PC-9 (cell line): Measurements from ENCODE around the gene TEX47. TPM values are rescaled to one million over a fixed set of nuclear protein-coding genes. Genes with fewer than 3 reads are reported as not detected.

Experiments
- BruUV-seq: library from RNA; stranded (reverse); fragments of 400-500 nt; replicated peaks from 2 replicates; lab custom pipeline; 2021; lab: Mats Ljungman, UMichigan
- CTCF ChIA-PET: fragments of 300-600 bp; sonication (Branson Sonifier 250); formaldehyde crosslinking; loops from one replicate; lab custom pipeline; 2022; ENCODE audit warnings: antibody characterized with exemption; lab: Charles Lee
- POLR2A ChIA-PET: fragments of 300-600 bp; sonication (Branson Sonifier 250); formaldehyde crosslinking; loops from one replicate; lab custom pipeline; 2022; ENCODE audit warnings: antibody characterized with exemption; ENCODE audit not compliant: unreplicated experiment; lab: Charles Lee
- DNase-seq, 2 experiments: peaks; one replicate each; pipeline versions ENCODE4 v3.0.0 to v3.0.0-alpha.2; 2015 to 2022; ENCODE audit warnings: mixed read lengths in 1 of 2
- H2AFZ ChIP-seq: fragments of 200-600 bp; sonication (generic); 2 replicates; pipeline ENCODE4 v1.8.1; 2017; ENCODE audit warnings: antibody characterized with exemption
- H3F3A ChIP-seq: fragments of 200-600 bp; sonication (generic); 2 replicates; pipeline ENCODE4 v1.8.1; 2017; ENCODE audit warnings: antibody characterized with exemption, mild to moderate bottlenecking, low read depth; ENCODE audit not compliant: insufficient read depth
- H3K27ac ChIP-seq: fragments of 200-600 bp; sonication (generic); 2 replicates; pipeline ENCODE4 v1.6.1; 2016; ENCODE audit warnings: mixed run types
- H3K27me3 ChIP-seq: fragments of 200-600 bp; sonication (generic); 2 replicates; pipeline ENCODE4 v1.6.1; 2016; ENCODE audit warnings: low read depth, mixed run types; ENCODE audit not compliant: insufficient read depth
- H3K36me3 ChIP-seq: fragments of 200-600 bp; sonication (generic); 2 replicates; pipeline ENCODE4 v1.6.1; 2016; ENCODE audit warnings: low read depth, mixed run types
- H3K4me1 ChIP-seq: fragments of 200-600 bp; sonication (generic); replicated peaks from 2 replicates; pipeline ENCODE4 v1.6.1; 2016; ENCODE audit warnings: mixed run types; ENCODE audit not compliant: insufficient read depth
- H3K4me2 ChIP-seq: fragments of 200-600 bp; sonication (generic); 2 replicates; pipeline ENCODE4 v1.6.1; 2017; ENCODE audit warnings: mixed run types
- H3K4me3 ChIP-seq: fragments of 200-600 bp; sonication (generic); 2 replicates; pipeline ENCODE4 v1.6.1; 2016; ENCODE audit warnings: mixed run types
- H3K79me2 ChIP-seq: fragments of 200-600 bp; sonication (generic); 2 replicates; pipeline ENCODE4 v1.6.1; 2017; ENCODE audit warnings: low read depth, mixed run types
- H3K9me2 ChIP-seq: fragments of 200-600 bp; sonication (generic); 2 replicates; pipeline ENCODE4 v1.8.1; 2017; ENCODE audit warnings: mild to moderate bottlenecking; ENCODE audit not compliant: insufficient read depth
- H3K9me3 ChIP-seq: fragments of 200-600 bp; sonication (generic); 2 replicates; pipeline ENCODE4 v1.8.1; 2016; ENCODE audit warnings: low read depth; ENCODE audit not compliant: insufficient read depth
- H4K20me1 ChIP-seq: fragments of 200-600 bp; sonication (generic); 2 replicates; pipeline ENCODE4 v1.8.1; 2017; ENCODE audit not compliant: insufficient read depth
- EZH2 ChIP-seq: fragments of 200-600 bp; sonication (generic); IDR thresholded peaks from 2 replicates; pipeline ENCODE4 v1.8.0; 2017; ENCODE audit warnings: antibody characterized with exemption, low read depth
- intact Hi-C: fragments of 100-400 bp; cut with micrococcal nuclease; formaldehyde crosslinking; loops from one replicate; pipeline ENCODE4 v1.10.0; 2022; ENCODE audit not compliant: unreplicated experiment
- total RNA-seq: library from RNA; stranded (reverse); gene quantifications from 2 replicates; pipeline ENCODE4 v1.2.3, GENCODE V29; 2021
- TF ChIP-seq, protein P1 (sequence below): fragments of 200-600 bp; sonication (generic); conservative IDR thresholded peaks from 2 replicates; pipeline ENCODE4 v1.6.1; 2017; ENCODE audit warnings: mixed run types, antibody characterized with exemption, mild to moderate bottlenecking, moderate library complexity

The TEX47 gene
- total RNA-seq, 1 experiment from 2014 or later, result not detected

DNA sequence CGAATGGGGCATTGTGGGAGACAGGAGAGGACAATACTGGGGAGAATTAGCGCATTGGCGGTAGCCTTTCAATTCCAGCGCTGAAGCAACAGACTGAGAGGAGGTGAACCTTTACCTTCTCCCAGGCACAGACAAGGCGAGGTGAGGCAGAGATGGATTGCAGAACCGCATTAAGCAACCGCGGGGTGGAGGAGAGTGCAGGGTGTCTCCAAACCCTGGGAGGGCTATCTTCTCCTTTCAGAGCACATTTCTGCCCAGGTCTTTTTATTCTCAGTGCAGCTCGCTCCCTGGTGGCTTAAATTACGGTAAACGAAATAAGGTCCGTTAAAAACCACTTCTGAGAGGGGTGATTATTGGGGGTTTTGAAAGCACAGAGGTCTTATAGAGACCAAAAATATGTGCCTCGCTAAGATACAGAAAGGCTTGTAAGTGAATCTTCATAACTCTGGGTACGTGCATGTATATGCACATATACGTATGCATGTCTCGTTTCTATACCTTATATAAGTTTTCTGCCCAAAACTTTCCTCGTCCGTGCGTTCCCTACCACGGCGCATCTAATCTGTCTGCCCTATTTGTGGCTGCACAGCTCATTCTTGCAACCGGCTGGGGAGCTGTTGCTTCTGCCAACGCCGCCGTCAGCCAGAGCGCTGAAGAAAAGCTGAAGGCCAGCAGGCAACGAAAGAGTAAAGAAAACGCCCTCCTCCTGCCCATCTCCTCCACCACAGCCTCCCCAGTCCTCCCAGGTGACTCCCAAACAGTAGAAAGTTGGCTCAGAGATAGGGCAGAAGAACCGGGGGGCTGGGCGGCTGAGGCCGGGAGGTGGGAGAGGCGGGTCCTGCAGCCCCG, 36.9 kb downstream of the TEX47 start:
- Histone ChIP-seq H3K27ac (no peak overlapping the region), H3K4me1 (no peaks in the 10 kb centered on the region), H4K20me1 (no peaks in the 10 kb centered on the region), H3K9me3 (no peaks in the 10 kb centered on the region), H3K4me2 (no peak overlapping the region), H3F3A (no peaks in the 10 kb centered on the region), H2AFZ (no peak overlapping the region), H3K9me2 (no peaks in the 10 kb centered on the region), H3K36me3 (no peaks in the 10 kb centered on the region), H3K79me2 (no peaks in the 10 kb centered on the region), H3K27me3 (no peaks in the 10 kb centered on the region), H3K4me3 (no peak overlapping the region)
- no peak for DNase-seq
- ChIA-PET POLR2A (no interaction called here), CTCF (no interaction called here)
- no TSS peak for BruUV-seq
- intact Hi-C loops, result no loop called here
- TF ChIP-seq, protein P1, sequence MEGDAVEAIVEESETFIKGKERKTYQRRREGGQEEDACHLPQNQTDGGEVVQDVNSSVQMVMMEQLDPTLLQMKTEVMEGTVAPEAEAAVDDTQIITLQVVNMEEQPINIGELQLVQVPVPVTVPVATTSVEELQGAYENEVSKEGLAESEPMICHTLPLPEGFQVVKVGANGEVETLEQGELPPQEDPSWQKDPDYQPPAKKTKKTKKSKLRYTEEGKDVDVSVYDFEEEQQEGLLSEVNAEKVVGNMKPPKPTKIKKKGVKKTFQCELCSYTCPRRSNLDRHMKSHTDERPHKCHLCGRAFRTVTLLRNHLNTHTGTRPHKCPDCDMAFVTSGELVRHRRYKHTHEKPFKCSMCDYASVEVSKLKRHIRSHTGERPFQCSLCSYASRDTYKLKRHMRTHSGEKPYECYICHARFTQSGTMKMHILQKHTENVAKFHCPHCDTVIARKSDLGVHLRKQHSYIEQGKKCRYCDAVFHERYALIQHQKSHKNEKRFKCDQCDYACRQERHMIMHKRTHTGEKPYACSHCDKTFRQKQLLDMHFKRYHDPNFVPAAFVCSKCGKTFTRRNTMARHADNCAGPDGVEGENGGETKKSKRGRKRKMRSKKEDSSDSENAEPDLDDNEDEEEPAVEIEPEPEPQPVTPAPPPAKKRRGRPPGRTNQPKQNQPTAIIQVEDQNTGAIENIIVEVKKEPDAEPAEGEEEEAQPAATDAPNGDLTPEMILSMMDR, result no peak
- no peak for TF ChIP-seq EZH2

DNA sequence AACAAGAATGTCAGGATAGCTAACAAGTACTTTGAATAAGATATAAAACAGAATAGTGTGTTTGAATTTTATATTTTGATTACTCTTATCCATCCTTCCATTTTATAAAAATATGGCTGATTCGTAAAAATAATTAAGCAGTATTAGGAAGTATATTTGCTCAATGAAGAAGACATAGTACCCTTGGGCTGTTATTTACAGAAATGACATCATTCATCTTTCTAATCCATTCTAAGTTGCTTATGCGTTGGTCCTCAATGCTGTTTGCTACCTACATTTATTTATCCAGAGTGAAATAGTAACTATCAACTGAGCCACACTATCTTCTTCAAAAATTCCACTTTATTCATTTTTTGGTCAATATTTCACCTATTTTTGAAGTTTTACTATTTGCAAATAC, 38.2 kb downstream of the TEX47 start:
- CTCF ChIA-PET, result no interaction called here
- intact Hi-C loops, result no loop called here
- H2AFZ ChIP-seq, result no peak overlapping the region

DNA sequence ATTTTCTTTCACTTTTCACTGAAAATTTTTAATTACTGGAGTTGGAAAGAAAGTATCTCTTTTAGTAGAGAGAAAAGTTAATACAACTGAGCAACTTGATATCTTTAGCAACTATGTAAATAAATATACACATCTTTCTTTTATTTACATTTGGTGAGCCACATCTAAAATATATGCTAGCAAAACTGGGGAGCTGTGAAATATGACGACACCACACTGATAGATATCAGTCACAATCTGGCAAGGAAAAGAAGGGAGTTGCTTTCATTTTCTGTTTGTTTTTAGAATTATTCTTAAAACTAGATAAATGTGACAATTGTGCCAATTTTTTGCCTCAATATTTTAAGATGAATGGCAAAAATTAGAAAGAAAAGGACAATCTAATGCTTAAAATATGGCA, 38.7 kb downstream of the TEX47 start:
- Histone ChIP-seq H2AFZ (no peak overlapping the region), H3K9me2 (no peaks in the 10 kb centered on the region), H3K4me2 (0 out of 2 replicates have a peak overlapping the region, but pooled peaks have one; percentile 11), H4K20me1 (no peaks in the 10 kb centered on the region), H3K27me3 (no peaks in the 10 kb centered on the region), H3K9me3 (no peaks in the 10 kb centered on the region), H3K4me1 (no peaks in the 10 kb centered on the region), H3K79me2 (no peaks in the 10 kb centered on the region), H3F3A (no peaks in the 10 kb centered on the region), H3K4me3 (no peak overlapping the region), H3K27ac (no peak overlapping the region), H3K36me3 (no peaks in the 10 kb centered on the region)
- BruUV-seq, result no TSS peak
- intact Hi-C loops, result no loop called here
- ChIA-PET CTCF (no interaction called here), POLR2A (interaction anchor here (0.5 kb wide), 1 partner anchor 1056 kb away, joined by 8 read pairs; no protein-coding TSS in a partner anchor)
- DNase-seq, result no peak
- no peak for TF ChIP-seq EZH2
- TF ChIP-seq, protein P1, result no peak

More for the DNA sequence above, 38.2 kb downstream of the TEX47 start:
- DNase-seq, result no peak
- no peaks in the 10 kb centered on the region for H3K4me1 ChIP-seq
- no peaks in the 10 kb centered on the region for H3K79me2 ChIP-seq
- no peaks in the 10 kb centered on the region for H3F3A ChIP-seq
- no peak overlapping the region for H3K4me3 ChIP-seq
- H3K9me2 ChIP-seq, result no peaks in the 10 kb centered on the region
- H3K27me3 ChIP-seq, result no peaks in the 10 kb centered on the region
- POLR2A ChIA-PET, result interaction anchor here (0.5 kb wide), 1 partner anchor 1055 kb away, joined by 8 read pairs; no protein-coding TSS in a partner anchor
- no peak for TF ChIP-seq EZH2
- TF ChIP-seq, protein P1, result no peak
- H3K27ac ChIP-seq, result no peak overlapping the region
- no peaks in the 10 kb centered on the region for H3K36me3 ChIP-seq
- no peak overlapping the region for H3K4me2 ChIP-seq
- no peaks in the 10 kb centered on the region for H3K9me3 ChIP-seq
- no peaks in the 10 kb centered on the region for H4K20me1 ChIP-seq
- no TSS peak for BruUV-seq
